OCI-M2 (cell line): ENCODE data around the gene TMEM30B.

Experiments used
- DNase-seq: peaks from one replicate; lab custom pipeline; 2025; ENCODE audit not compliant: unreplicated experiment; lab: John Stamatoyannopoulos, UW

Gene TMEM30B

DNA sequence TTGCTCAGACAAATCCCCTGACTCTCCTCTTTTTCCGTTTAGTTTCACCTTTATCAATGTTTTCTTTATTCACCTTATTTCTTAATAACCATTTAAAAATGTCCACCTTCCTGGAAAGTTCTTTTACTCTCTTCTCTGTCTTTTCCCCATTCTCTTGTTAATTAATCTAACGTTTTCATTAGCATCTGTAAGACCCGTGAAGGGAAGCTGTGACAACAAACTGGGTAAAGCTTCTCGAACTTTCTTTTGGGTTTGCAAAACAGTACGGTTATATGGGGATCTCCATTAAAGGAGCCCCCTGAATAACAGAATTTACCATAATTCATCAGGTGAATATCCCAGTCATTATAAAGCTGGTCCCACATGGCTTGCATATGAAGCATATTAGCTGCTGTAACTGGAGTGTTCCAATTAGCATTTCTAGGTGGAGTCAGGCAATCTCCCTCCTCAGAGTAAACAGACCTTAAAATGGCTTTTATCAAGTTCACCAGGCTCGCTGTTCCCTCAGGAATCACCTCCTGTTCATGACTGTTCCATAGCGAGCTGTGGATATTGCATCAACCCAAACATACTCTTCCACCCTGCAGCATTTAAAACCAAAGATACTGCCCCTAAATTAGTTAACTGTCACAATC, 42.4 kb downstream of the TMEM30B start:
- DNase-seq: no peak

DNA sequence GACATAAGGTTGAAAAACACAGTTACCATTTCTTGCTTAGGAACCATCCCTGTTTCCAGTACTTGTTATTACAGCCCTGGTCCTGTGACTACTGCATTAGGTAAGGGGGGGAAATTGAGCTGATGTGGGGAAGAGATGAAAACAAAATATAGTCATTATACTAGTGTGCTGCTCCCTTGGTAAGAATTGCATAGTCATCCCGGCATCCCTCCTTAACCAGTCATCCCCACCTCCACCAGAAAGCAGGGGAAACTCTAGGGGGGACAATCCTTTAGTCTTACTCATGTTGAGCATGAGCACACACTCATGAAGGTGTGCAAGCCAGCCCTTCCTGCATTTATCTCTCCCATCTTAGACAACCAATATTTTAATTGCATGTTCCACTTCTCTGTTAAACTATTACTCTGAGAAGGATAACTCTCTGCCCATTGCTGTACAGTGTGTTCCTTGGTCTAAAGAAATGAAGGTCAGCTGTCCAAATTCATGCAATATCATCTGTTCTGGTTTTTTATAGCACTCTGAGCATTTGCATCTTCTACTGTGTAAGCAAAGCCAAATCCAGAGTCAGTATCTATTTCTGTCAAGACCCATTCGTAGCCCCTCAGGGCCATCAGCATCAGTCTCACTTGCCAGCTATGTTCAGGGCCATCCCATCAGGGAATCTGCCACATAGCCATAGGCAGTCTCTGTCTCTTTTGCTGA, 46.8 kb downstream of the TMEM30B start:
- no peak for DNase-seq

DNA sequence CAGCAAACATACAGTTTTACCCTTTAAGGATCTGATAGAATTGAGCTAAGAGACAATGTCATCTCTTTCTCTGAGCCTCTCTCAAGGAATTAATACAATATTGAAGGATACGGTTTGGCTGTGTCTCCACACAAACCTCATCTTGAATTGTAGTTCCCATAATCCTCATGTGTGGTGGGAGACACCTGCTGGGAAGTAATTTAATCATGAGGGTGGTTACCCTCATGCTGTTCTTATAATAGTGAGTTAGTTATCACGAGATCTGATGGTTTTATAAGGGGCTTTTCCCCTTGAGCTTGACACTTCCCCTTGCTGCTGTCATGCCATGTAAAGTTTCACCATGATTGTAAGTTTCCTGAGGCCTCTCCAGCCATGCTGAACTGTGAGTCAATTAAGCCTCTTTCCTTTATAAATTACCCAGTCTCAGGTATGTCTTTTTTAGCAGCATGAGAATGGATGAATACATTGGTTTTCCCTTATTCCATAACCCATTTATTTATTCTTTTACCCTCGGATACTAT, 47.6 kb downstream of the TMEM30B start:
- DNase-seq: no peak

GRCh38 chr14:61231810-61232209, 49.3 kb downstream of the TMEM30B start:
- no peak for DNase-seq

DNA sequence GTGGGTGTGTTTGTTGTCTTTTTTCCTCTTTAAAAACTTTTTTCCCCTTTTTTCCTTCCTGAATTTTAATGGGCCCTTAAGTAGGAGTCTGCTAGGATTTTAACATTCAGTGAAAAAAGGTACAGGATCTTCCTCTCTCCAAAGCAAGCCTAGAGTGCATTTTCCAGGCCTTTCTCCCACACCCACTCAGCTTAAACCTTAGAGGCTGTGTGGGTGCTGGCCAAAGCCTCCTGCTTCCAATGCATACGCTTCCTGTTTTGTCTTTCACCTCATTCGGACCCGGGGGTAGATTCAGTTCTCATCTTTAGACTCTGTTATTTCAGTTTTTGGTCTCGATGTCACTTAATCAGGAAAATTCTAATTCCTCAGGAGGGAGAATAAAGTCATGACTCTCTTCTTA, 51.2 kb downstream of the TMEM30B start:
- DNase-seq: no peak

- no peak for DNase-seq
Observed at GRCh38 chr14:61229475-61229888, 51.7 kb downstream of the TMEM30B start.

DNA sequence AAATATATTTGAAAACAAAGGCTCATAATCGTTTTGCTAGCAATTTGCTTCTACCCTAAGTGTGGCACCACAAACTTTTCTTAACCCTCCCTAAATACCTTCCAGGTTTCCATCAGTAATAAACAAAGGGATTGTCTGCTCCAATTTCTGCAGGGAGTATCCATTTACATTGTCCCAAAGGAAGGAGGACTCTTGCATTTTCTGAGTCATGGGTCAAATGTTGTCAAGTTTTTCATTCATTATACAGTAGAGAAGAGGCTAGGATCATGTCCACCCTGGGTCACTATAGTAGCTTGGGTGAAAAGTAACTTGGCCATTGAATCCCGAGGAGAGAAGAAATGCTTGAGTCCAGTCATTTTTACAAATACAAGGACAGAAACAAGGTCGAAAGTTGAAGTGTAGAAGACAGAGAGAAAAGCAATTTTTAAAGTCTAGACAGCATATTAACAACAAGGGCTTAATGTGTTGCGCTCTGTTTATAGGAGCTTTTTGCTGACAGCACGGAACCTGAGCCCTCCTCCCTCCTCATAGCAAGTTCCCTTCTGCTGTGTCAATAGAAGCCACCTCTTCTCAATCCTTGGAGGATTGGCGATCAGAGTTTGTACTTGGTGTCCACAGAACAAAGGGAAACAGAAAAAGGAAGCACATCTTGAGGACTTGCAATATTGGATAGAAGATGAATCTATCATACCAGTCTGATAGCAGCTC, 53.1 kb downstream of the TMEM30B start:
- DNase-seq: no peak
